Non-pigmented ciliary epithelial cell (primary cell): ENCODE measurements around the gene SPN.
"Not testable (repeated sequence)": the region's sequence is repeated elsewhere in the genome, so short reads cannot be mapped to it uniquely, and the experiment has no call there.

Source experiments
- DNase-seq: peaks from one replicate; pipeline ENCODE4 v3.0.0-alpha.2; 2010; ENCODE audit warnings: low read depth

SPN gene

GRCh38 chr16:29646947-29647346 lies 16.1 kb upstream of the SPN start:
- DNase-seq, result no peak

- DNase-seq, result no peak
These were observed 13.2 kb upstream of the SPN start for GRCh38 chr16:29649588-29650494.

GRCh38 chr16:29650771-29651170 lies 12.3 kb upstream of the SPN start:
- no peak for DNase-seq

- no peak for DNase-seq
These were observed 11.2 kb upstream of the SPN start for GRCh38 chr16:29651774-29652349.

- DNase-seq, result no peak
These were observed 9.6 kb upstream of the SPN start for GRCh38 chr16:29653471-29653870.

- not testable (repeated sequence) for DNase-seq
These were observed 9.2 kb upstream of the SPN start for GRCh38 chr16:29653890-29654289.

- DNase-seq, result no peak
These were observed 6.1 kb upstream of the SPN start for GRCh38 chr16:29656688-29657523.

GRCh38 chr16:29658705-29659104 lies 4.3 kb upstream of the SPN start:
- DNase-seq, result no peak

- DNase-seq, result no peak
These were observed 883 bp upstream of the SPN start for GRCh38 chr16:29662000-29662728.

GRCh38 chr16:29662729-29663015 lies 375 bp upstream of the SPN start:
- no peak for DNase-seq

- no peak for DNase-seq
These were observed 702 bp downstream of the SPN start for GRCh38 chr16:29663807-29664090.

GRCh38 chr16:29664091-29664921 lies 1.3 kb downstream of the SPN start:
- DNase-seq, result no peak

GRCh38 chr16:29665294-29666077 lies 2.4 kb downstream of the SPN start:
- DNase-seq, result no peak

GRCh38 chr16:29667322-29667610 lies 4.2 kb downstream of the SPN start:
- DNase-seq, result not testable (repeated sequence)

- no peak for DNase-seq
These were observed 4.7 kb downstream of the SPN start for GRCh38 chr16:29667755-29668154.

- DNase-seq, result no peak
These were observed 5.2 kb downstream of the SPN start for GRCh38 chr16:29668267-29668666.

- DNase-seq, result no peak
These were observed 10.5 kb downstream of the SPN start for GRCh38 chr16:29673501-29673900.

- no peak for DNase-seq
These were observed 11.1 kb downstream of the SPN start for GRCh38 chr16:29674188-29674587.

- DNase-seq, result no peak
These were observed 13.0 kb downstream of the SPN start for GRCh38 chr16:29675811-29676643.
